GM13976 (cell line): ENCODE data around the gene XRCC4.

Experiments used
- DNase-seq: peaks from one replicate; pipeline ENCODE4 v3.0.0; 2012; ENCODE audit warnings: low spot score
- in situ Hi-C: fragments of 300-500 bp; cut with MboI; formaldehyde crosslinking; loops from one replicate; pipeline ENCODE4 v1.12.0; 2022; ENCODE audit warnings: low sequenced_read_pairs, mixed read lengths, inconsistent platforms; ENCODE audit not compliant: unreplicated experiment
- TF ChIP-seq, protein P1 (sequence below): IDR thresholded peaks from 2 replicates; pipeline ENCODE4 v1.5.1; 2012; ENCODE audit warnings: borderline replicate concordance, mild to moderate bottlenecking; ENCODE audit not compliant: insufficient read depth; ENCODE audit errors: extremely low read depth, missing control alignments, control extremely low read depth

Gene XRCC4

DNA sequence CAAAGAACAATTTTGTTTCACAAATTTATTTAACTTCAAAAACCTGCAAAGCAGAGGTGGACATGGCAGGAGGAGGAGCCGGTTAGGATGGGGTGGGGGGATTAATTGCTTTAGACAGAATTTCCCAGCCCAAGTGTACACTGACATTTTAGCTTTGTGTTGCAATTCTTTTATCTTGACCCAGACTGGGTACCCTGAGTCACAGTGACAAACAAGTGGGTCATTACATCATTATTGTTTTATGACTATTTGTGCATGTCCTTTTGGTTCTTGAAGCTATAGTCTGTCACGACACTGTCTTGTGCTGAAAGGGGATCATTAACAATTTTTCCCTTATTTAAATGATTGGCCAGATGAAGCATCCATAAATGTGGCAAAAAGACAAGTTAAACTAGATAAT lies 309.7 kb downstream of the XRCC4 start:
- in situ Hi-C loops = no loop called here
- TF ChIP-seq, protein P1, sequence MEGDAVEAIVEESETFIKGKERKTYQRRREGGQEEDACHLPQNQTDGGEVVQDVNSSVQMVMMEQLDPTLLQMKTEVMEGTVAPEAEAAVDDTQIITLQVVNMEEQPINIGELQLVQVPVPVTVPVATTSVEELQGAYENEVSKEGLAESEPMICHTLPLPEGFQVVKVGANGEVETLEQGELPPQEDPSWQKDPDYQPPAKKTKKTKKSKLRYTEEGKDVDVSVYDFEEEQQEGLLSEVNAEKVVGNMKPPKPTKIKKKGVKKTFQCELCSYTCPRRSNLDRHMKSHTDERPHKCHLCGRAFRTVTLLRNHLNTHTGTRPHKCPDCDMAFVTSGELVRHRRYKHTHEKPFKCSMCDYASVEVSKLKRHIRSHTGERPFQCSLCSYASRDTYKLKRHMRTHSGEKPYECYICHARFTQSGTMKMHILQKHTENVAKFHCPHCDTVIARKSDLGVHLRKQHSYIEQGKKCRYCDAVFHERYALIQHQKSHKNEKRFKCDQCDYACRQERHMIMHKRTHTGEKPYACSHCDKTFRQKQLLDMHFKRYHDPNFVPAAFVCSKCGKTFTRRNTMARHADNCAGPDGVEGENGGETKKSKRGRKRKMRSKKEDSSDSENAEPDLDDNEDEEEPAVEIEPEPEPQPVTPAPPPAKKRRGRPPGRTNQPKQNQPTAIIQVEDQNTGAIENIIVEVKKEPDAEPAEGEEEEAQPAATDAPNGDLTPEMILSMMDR = no peak
- DNase-seq = no peak

DNA sequence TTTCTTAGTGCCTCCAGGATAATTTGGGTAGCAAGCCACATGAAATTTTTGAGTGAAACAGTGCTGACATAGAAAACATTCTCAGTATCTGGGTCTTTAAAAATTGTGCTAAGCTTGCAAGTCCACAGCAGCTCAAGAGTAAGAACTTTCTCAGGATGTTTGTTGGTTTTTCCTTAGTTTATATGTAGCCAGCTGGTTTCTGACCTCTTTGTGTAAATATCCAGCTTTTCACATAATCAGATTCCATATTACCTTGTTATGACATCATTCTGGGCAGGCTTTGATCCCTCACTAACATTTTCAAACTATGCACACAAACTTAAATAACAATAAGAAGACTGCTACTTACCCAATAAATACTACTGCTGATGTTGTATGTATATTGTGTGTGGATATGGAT lies 311.3 kb downstream of the XRCC4 start:
- TF ChIP-seq, protein P1 = no peak
- no peak for DNase-seq
- in situ Hi-C loops = no loop called here

DNA sequence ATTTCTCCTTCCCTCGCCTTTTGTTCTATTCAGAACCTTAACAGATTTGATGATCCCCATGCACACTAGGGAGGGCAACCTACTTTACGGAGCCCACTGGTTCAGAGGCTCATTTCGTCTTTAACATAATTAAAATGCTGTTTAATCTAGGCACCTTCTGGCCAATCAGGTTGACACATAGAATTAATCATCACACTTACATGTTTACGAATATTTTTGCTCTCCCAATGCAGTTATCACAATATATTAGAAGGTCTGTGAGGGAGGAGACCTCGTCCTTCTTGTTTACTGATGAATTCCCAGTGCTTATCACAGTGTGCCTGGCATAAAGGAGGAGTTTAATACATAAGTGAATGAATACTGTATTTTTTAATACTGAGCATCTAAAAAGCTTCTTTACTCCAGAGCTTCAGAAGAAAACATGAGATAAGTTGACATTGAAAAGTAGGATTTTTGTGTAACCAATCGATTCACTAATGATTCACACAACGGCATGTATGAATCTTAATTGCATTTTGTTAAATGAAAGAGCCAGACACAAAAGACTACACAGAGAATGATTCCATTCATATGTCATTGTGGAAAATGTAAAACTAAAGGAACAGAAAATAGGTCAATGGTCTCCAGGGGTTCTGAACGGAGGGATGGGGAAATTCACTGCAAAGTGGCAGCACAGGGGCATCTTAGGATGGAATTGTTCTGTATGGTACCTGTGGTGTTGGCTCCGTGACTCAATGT lies 315.6 kb downstream of the XRCC4 start:
- in situ Hi-C loops = no loop called here
- no peak for DNase-seq
- TF ChIP-seq, protein P1 = no peak

DNA sequence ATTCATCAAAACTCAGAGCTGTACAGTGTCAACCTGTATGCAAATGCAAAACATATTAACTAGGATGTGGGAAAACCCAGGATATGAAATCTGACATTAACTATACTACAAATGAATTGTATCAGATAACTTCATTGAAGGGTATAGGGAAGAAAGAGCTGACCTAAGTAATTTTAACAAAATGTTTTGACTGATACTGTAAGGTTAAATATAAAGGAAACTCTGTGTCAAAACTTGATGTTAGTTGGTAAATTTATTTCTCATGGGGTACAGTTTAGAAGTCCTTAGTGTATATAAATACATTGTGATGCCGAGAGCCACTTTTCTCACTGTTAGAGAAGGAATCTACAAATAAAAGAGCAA lies 316.1 kb downstream of the XRCC4 start:
- DNase-seq = no peak
- TF ChIP-seq, protein P1 = no peak
- in situ Hi-C loops = no loop called here

DNA sequence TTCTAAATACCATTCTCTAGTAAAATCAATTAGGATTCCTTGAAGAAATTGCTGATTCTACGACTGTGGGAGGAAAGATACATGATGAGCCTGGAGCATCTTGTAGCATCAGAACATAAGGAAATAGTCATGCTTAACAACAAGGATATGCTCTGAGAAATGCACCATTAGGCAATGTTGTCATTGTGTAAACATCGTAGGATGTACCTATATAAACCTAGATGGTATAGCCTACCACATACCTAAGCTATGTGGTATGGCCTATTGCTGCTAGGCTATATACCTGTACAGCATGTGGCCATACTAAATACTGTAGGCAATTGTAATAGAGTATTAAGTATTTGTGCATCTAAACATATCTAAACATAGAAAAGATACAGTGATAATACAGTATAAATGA lies 316.8 kb downstream of the XRCC4 start:
- TF ChIP-seq, protein P1 = no peak
- no peak for DNase-seq
- in situ Hi-C loops = no loop called here

DNA sequence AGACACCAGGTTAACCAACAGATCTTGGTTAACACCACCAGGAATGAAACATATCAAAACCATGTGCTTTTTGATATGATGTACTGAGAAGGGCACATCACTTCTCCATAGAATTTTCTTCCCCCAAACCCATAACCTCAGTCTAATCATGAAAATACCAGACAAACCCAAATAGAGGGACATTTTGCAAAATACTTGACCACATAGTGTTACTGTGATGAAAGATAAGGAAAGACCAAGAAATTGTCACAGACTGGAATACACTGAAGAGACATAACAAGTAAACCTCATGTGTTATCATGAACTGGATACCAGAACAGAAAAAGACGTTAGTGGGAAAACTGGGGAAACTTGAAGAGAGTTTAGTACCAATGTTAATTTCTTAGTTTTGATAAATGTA lies 319.3 kb downstream of the XRCC4 start:
- TF ChIP-seq, protein P1 = no peak
- in situ Hi-C loops = no loop called here
- DNase-seq = no peak
